HG03558 (cell line): ENCODE data around the gene SHANK2.
"Not testable (repeated sequence)": the region's sequence is repeated elsewhere in the genome, so short reads cannot be mapped to it uniquely, and the experiment has no call there.

Experiments
- ATAC-seq: cut with Tn5 transposase; IDR thresholded peaks from one replicate; pipeline ENCODE4 v1.9.1; 2021; ENCODE audit warnings: moderate number of reproducible peaks; ENCODE audit not compliant: unreplicated experiment; ENCODE audit errors: extremely low read depth

SHANK2 gene

GRCh38 chr11:71245601-71246391, 6.6 kb downstream of the SHANK2 start:
- ATAC-seq: no peak

GRCh38 chr11:71244116-71244810, 8.1 kb downstream of the SHANK2 start:
- no peak for ATAC-seq

- no peak for ATAC-seq
Observed at GRCh38 chr11:71242391-71242790, 10.0 kb downstream of the SHANK2 start.

GRCh38 chr11:71241721-71242259, 10.6 kb downstream of the SHANK2 start:
- no peak for ATAC-seq

GRCh38 chr11:71240865-71241691, 11.3 kb downstream of the SHANK2 start:
- ATAC-seq: no peak

GRCh38 chr11:71240061-71240690, 12.2 kb downstream of the SHANK2 start:
- ATAC-seq: no peak

GRCh38 chr11:71239581-71239980, 12.8 kb downstream of the SHANK2 start:
- ATAC-seq: no peak

GRCh38 chr11:71238941-71239340, 13.4 kb downstream of the SHANK2 start:
- ATAC-seq: no peak

GRCh38 chr11:71238285-71238875, 14.0 kb downstream of the SHANK2 start:
- no peak for ATAC-seq

GRCh38 chr11:71237853-71238252, 14.5 kb downstream of the SHANK2 start:
- ATAC-seq: no peak

- ATAC-seq: no peak
Observed at GRCh38 chr11:71236836-71237475, 15.4 kb downstream of the SHANK2 start.

- ATAC-seq: no peak
Observed at GRCh38 chr11:71235719-71236118, 16.7 kb downstream of the SHANK2 start.

GRCh38 chr11:71233896-71234852, 18.2 kb downstream of the SHANK2 start:
- not testable (repeated sequence) for ATAC-seq

- ATAC-seq: no peak
Observed at GRCh38 chr11:71232364-71232763, 20.0 kb downstream of the SHANK2 start.

- ATAC-seq: no peak
Observed at GRCh38 chr11:71228961-71229360, 23.4 kb downstream of the SHANK2 start.

- ATAC-seq: no peak
Observed at GRCh38 chr11:71227058-71227659, 25.2 kb downstream of the SHANK2 start.

GRCh38 chr11:71223671-71224660, 28.4 kb downstream of the SHANK2 start:
- no peak for ATAC-seq
